GM19463 (cell line): ENCODE data around the gene VEZT.

ENCODE experiments used
- ATAC-seq: cut with Tn5 transposase; IDR thresholded peaks from one replicate; pipeline ENCODE4 v1.9.1; 2021; ENCODE audit warnings: mild to moderate bottlenecking, moderate library complexity; ENCODE audit not compliant: unreplicated experiment

The VEZT gene

GRCh38 chr12:95200128-95200894, 17.3 kb upstream of the VEZT start:
- no peak for ATAC-seq

- ATAC-seq, result no peak
Observed at GRCh38 chr12:95201056-95201670, 16.4 kb upstream of the VEZT start.

- no peak for ATAC-seq
Observed at GRCh38 chr12:95202691-95203486, 14.7 kb upstream of the VEZT start.

- no peak for ATAC-seq
Observed at GRCh38 chr12:95203487-95204030, 14.0 kb upstream of the VEZT start.

- ATAC-seq, result no peak
Observed at GRCh38 chr12:95204141-95204866, 13.3 kb upstream of the VEZT start.

- no peak for ATAC-seq
Observed at GRCh38 chr12:95205016-95205624, 12.5 kb upstream of the VEZT start.

GRCh38 chr12:95205685-95206084, 11.9 kb upstream of the VEZT start:
- no peak for ATAC-seq

GRCh38 chr12:95206916-95207315, 10.7 kb upstream of the VEZT start:
- no peak for ATAC-seq

GRCh38 chr12:95207407-95207806, 10.2 kb upstream of the VEZT start:
- no peak for ATAC-seq

- no peak for ATAC-seq
Observed at GRCh38 chr12:95208678-95209077, 8.9 kb upstream of the VEZT start.

GRCh38 chr12:95212586-95212985, 5.0 kb upstream of the VEZT start:
- no peak for ATAC-seq

GRCh38 chr12:95213119-95213518, 4.5 kb upstream of the VEZT start:
- ATAC-seq, result no peak

- ATAC-seq, result no peak
Observed at GRCh38 chr12:95213928-95214327, 3.7 kb upstream of the VEZT start.

GRCh38 chr12:95214466-95214865, 3.1 kb upstream of the VEZT start:
- ATAC-seq, result no peak

GRCh38 chr12:95215949-95216348, 1.7 kb upstream of the VEZT start:
- no peak for ATAC-seq

GRCh38 chr12:95216711-95217376, 763 bp upstream of the VEZT start:
- ATAC-seq, result peak; percentile 8

- ATAC-seq, result no peak
Observed at GRCh38 chr12:95218150-95219133, 835 bp downstream of the VEZT start.

GRCh38 chr12:95220190-95220589, 2.6 kb downstream of the VEZT start:
- no peak for ATAC-seq

- no peak for ATAC-seq
Observed at GRCh38 chr12:95220726-95221125, 3.1 kb downstream of the VEZT start.
